Liver (tissue), 2 donors: ENCODE measurements around the gene SLCO4C1.

Experiments used
- ATF3 ChIP-seq: IDR thresholded peaks from 2 replicates; pipeline ENCODE4 v1.6.1; 2016; ENCODE audit warnings: antibody characterized with exemption
- EGR1 ChIP-seq, 2 donors: IDR thresholded peaks; 2 replicates each; pipeline ENCODE4 v1.6.1; 2016 to 2018; ENCODE audit warnings: antibody characterized with exemption in 2 of 2, low read depth in 2 of 2
- MAX ChIP-seq: IDR thresholded peaks from 2 replicates; pipeline ENCODE4 v1.6.1; 2016; ENCODE audit warnings: antibody characterized with exemption
- donor health status: healthy.

GRCh38 chr5:102279711-102280110 lies 16.4 kb downstream of the SLCO4C1 start:
- TF ChIP-seq MAX, result no peak
- TF ChIP-seq EGR1 (IDR thresholded peaks at IDR 0.05; ENCODE audit: low read depth in 2 of 2), result no peak
- no peak for TF ChIP-seq ATF3
